ENCODE data around the gene SPEM3.

DNA sequence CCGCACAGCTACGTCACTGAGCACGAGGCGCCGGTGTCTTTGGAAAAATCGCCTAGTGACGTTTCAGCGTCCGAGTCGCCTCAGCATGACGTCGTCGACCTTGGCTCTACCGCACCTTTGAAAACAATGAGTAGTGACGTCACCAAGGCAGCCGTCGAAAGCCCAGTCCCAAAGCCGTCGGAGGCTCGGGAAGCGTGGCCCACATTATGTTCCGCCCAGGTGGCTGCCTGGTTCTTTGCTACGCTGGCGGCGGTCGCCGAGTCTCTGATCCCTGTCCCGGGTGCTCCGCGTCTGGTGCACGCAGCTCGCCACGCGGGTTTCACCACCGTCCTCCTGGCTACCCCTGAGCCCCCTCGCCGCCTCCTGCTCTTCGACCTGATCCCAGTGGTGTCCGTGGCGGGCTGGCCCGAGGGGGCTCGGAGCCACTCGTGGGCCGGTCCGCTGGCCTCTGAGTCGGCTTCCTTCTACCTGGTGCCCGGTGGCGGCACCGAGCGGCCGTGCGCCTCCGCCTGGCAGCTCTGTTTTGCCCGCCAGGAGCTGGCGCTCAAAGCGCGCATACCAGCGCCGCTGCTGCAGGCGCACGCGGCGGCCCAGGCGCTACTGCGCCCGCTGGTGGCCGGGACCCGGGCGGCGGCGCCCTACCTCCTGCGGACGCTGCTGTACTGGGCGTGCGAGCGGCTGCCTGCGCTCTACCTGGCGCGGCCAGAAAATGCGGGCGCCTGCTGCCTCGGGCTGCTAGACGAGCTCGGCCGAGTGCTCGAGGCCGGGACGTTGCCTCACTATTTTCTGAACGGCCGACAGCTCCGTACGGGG lies 8.1 kb downstream of the SPEM3 start:
- TF ChIP-seq EZH2phosphoT487 (IDR thresholded peaks at IDR 0.05; ENCODE audit: insufficient read depth, low read depth): no peak
- no peak for TF ChIP-seq EZH2 (IDR thresholded peaks at IDR 0.05; ENCODE audit: insufficient read depth, poor library complexity, severe bottlenecking)
